Astrocyte (in vitro differentiated cells and primary cell): ENCODE data around the gene ZFYVE28. TPM values are rescaled to one million over a fixed set of nuclear protein-coding genes. Genes with fewer than 3 reads are reported as not detected.

ENCODE experiments used
- DNase-seq: peaks from one replicate; pipeline ENCODE4 v3.0.0-alpha.2; 2010; ENCODE audit warnings: low read depth
- FAIRE-seq: peaks from 2 replicates; lab custom pipeline; 2011; peaks lifted over from hg19 to GRCh38; lab: Jason Lieb, UNC
- H2AFZ ChIP-seq: 2 replicates; pipeline ENCODE4 v1.6.0; 2012; ENCODE audit warnings: low read depth, low read length, inconsistent platforms
- H3K27ac ChIP-seq: 2 replicates; pipeline ENCODE4 v1.5.1; 2011; ENCODE audit warnings: low read depth, low read length, inconsistent platforms
- H3K27me3 ChIP-seq: 2 replicates; pipeline ENCODE4 v1.6.0; 2011; ENCODE audit warnings: low read length, inconsistent platforms; ENCODE audit not compliant: insufficient read depth
- H3K36me3 ChIP-seq: 2 replicates; pipeline ENCODE4 v1.5.1; 2011; ENCODE audit warnings: low read length, inconsistent platforms; ENCODE audit not compliant: insufficient read depth
- H3K4me1 ChIP-seq: 2 replicates; pipeline ENCODE4 v1.5.1; 2011; ENCODE audit warnings: low read length, inconsistent platforms; ENCODE audit not compliant: insufficient read depth
- H3K4me2 ChIP-seq: 2 replicates; pipeline ENCODE4 v1.6.0; 2012; ENCODE audit warnings: low read length, inconsistent platforms
- H3K4me3 ChIP-seq: 2 replicates; pipeline ENCODE4 v1.5.1; 2011; ENCODE audit warnings: low read depth, mild to moderate bottlenecking, low read length, inconsistent platforms; ENCODE audit not compliant: insufficient read depth
- H3K79me2 ChIP-seq: 2 replicates; pipeline ENCODE4 v1.6.0; 2012; ENCODE audit warnings: mild to moderate bottlenecking, low read length, inconsistent platforms; ENCODE audit not compliant: insufficient read depth
- H3K9ac ChIP-seq: 2 replicates; pipeline ENCODE4 v1.6.0; 2012; ENCODE audit warnings: mild to moderate bottlenecking, low read length, inconsistent platforms
- H3K9me3 ChIP-seq: 2 replicates; pipeline ENCODE4 v1.5.1; 2012; ENCODE audit warnings: low read depth, mild to moderate bottlenecking, low read length, inconsistent platforms; ENCODE audit not compliant: insufficient read depth
- H4K20me1 ChIP-seq: 2 replicates; pipeline ENCODE4 v1.6.0; 2012; ENCODE audit warnings: low read length, inconsistent platforms; ENCODE audit not compliant: insufficient read depth
- H3K27ac Mint-ChIP-seq: one replicate; pipeline ENCODE4 v1.8.0; 2021; ENCODE audit warnings: mild to moderate bottlenecking, mixed read lengths; ENCODE audit not compliant: unreplicated experiment
- H3K27me3 Mint-ChIP-seq: one replicate; pipeline ENCODE4 v1.8.0; 2021; ENCODE audit warnings: low read depth, mixed read lengths; ENCODE audit not compliant: unreplicated experiment
- H3K36me3 Mint-ChIP-seq: one replicate; pipeline ENCODE4 v1.8.0; 2021; ENCODE audit warnings: low read depth, mixed read lengths; ENCODE audit not compliant: unreplicated experiment
- H3K4me1 Mint-ChIP-seq: one replicate; pipeline ENCODE4 v1.8.0; 2021; ENCODE audit warnings: low read depth, mixed read lengths; ENCODE audit not compliant: unreplicated experiment
- H3K4me3 Mint-ChIP-seq: one replicate; pipeline ENCODE4 v1.8.0; 2021; ENCODE audit warnings: mild to moderate bottlenecking, moderate library complexity, mixed read lengths; ENCODE audit not compliant: unreplicated experiment
- H3K9me3 Mint-ChIP-seq: one replicate; pipeline ENCODE4 v1.8.0; 2021; ENCODE audit warnings: mild to moderate bottlenecking, mixed read lengths; ENCODE audit not compliant: unreplicated experiment
- EZH2 ChIP-seq: IDR thresholded peaks from 2 replicates; pipeline ENCODE4 v1.6.1; 2012; ENCODE audit warnings: mild to moderate bottlenecking, low read length, inconsistent platforms; ENCODE audit not compliant: insufficient read depth
- total RNA-seq: library from RNA; stranded (reverse); gene quantifications from 2 replicates; pipeline ENCODE4 v1.2.1, GENCODE V29; 2021
- TF ChIP-seq, protein P1 (sequence below): IDR thresholded peaks from 2 replicates; pipeline ENCODE4 v1.5.1; 2011; ENCODE audit warnings: low read depth, mild to moderate bottlenecking, inconsistent platforms, low read length, moderate library complexity; ENCODE audit not compliant: insufficient read depth

The ZFYVE28 gene
- total RNA-seq, 1 donor from 2014 or later = 0.68 TPM

DNA sequence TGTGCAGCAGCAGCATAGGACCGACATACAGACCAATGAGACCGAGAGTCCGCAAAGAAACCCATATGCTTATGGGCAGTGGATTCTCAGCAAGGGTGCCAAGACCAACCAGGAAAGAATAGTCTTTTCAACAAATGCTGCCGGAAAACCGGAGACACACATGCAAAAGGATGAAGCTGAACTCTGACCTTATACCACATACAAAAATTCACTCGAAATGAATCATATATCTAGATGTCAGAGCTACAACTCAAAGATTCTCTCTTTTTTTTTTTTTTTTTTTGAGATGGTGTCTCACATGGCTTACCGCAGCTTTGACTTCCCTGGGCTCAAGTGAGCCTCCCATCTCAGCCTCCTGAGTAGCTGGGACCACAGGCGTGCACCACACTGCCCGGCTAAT lies 140.5 kb downstream of the ZFYVE28 start:
- Mint-ChIP-seq H3K36me3 (no peaks in the 10 kb centered on the region), H3K4me1 (peaks cover 8% of the 10 kb centered on the region), H3K27me3 (peaks cover 40% of the 10 kb centered on the region), H3K4me3 (no peak overlapping the region), H3K27ac (no peak overlapping the region), H3K9me3 (no peaks in the 10 kb centered on the region)
- no peak for DNase-seq
- Histone ChIP-seq H3K4me3 (no peak overlapping the region), H2AFZ (no peak overlapping the region), H3K79me2 (no peaks in the 10 kb centered on the region), H3K27me3 (peaks cover 3% of the 10 kb centered on the region), H3K4me2 (no peak overlapping the region), H3K4me1 (no peaks in the 10 kb centered on the region), H4K20me1 (no peaks in the 10 kb centered on the region), H3K9ac (no peak overlapping the region), H3K36me3 (no peaks in the 10 kb centered on the region), H3K9me3 (no peaks in the 10 kb centered on the region), H3K27ac (no peak overlapping the region)
- TF ChIP-seq EZH2 = no peak
- TF ChIP-seq, protein P1, sequence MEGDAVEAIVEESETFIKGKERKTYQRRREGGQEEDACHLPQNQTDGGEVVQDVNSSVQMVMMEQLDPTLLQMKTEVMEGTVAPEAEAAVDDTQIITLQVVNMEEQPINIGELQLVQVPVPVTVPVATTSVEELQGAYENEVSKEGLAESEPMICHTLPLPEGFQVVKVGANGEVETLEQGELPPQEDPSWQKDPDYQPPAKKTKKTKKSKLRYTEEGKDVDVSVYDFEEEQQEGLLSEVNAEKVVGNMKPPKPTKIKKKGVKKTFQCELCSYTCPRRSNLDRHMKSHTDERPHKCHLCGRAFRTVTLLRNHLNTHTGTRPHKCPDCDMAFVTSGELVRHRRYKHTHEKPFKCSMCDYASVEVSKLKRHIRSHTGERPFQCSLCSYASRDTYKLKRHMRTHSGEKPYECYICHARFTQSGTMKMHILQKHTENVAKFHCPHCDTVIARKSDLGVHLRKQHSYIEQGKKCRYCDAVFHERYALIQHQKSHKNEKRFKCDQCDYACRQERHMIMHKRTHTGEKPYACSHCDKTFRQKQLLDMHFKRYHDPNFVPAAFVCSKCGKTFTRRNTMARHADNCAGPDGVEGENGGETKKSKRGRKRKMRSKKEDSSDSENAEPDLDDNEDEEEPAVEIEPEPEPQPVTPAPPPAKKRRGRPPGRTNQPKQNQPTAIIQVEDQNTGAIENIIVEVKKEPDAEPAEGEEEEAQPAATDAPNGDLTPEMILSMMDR = no peak
- FAIRE-seq = no peak

DNA sequence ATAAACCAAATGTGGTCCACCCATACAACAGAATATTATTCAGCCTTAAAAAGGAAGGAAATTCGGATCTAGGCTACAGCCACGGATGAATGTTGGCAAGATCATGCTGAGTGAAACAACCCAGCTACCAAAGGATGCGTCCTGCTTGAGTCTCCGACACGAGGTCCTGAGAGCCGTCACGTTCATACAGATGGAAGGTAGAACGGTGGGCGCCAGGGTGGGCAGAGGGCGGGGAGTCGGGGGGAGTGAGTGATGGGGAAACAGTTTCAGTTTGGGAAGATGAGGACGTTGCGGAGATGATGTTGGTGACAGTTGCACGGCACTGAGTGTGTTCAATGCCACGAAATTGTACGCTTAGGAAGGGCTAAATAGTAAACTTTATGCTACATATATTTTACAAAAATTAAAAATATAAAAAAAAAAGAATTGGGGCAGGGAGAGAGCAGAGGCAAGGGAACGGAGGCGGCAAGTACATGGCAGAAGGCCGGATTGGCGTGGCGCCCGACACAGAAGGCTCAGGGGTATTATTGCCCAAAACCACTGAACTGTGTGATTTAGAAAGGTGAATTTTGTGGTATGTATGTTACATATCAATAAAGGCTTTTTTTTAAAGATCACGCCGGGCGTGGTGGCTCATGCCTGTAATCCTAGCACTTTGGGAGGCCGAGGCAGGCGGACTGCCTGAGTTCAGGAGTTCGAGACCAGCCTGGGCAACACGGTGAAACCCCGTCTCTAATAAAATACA lies 141.7 kb downstream of the ZFYVE28 start:
- Histone ChIP-seq H3K36me3 (no peaks in the 10 kb centered on the region), H3K9ac (no peak overlapping the region), H3K9me3 (no peaks in the 10 kb centered on the region), H2AFZ (no peak overlapping the region), H4K20me1 (no peaks in the 10 kb centered on the region), H3K4me3 (no peak overlapping the region), H3K27me3 (peaks cover 2% of the 10 kb centered on the region), H3K79me2 (no peaks in the 10 kb centered on the region), H3K27ac (no peak overlapping the region), H3K4me2 (no peak overlapping the region), H3K4me1 (no peaks in the 10 kb centered on the region)
- DNase-seq (no peak), FAIRE-seq (no peak)
- Mint-ChIP-seq H3K27me3 (peaks cover 40% of the 10 kb centered on the region), H3K9me3 (no peaks in the 10 kb centered on the region), H3K27ac (no peak overlapping the region), H3K4me3 (no peak overlapping the region), H3K4me1 (peaks cover 8% of the 10 kb centered on the region), H3K36me3 (no peaks in the 10 kb centered on the region)
- TF ChIP-seq EZH2 = no peak
- TF ChIP-seq, protein P1 = no peak
